ENCODE data around the gene PITPNM3.

- no peak for TF ChIP-seq POLR2AphosphoS5 (IDR thresholded peaks at IDR 0.05; ENCODE audit: low read depth, low read length)
- TF ChIP-seq POLR2A (IDR thresholded peaks at IDR 0.05; ENCODE audit: low read depth, low read length) = no peak
- TF ChIP-seq SPI1 (IDR thresholded peaks at IDR 0.05; ENCODE audit: low read depth, low read length) = no peak
- no peak for TF ChIP-seq POU2F2 (IDR thresholded peaks at IDR 0.05; ENCODE audit: low read depth, low read length)
- TF ChIP-seq TAF1 (IDR thresholded peaks at IDR 0.05; ENCODE audit: low read depth, low read length) = no peak
Observed at GRCh38 chr17:6573982-6574686, 17.8 kb upstream of the PITPNM3 start.
